K562 (cell line): Measurements from ENCODE around the gene CYP2W1. TPM values are rescaled to one million over a fixed set of nuclear protein-coding genes. Genes with fewer than 3 reads are reported as not detected.

Experiments
- ATAC-seq: fragments of 200-7000 bp; cut with Tn5 transposase; 3 replicates; pipeline ENCODE4 v1.9.1; 2020; ENCODE audit warnings: moderate library complexity
- BruUV-seq: library from RNA; stranded (reverse); fragments of 400-500 nt; replicated peaks from 2 replicates; lab custom pipeline; 2021; lab: Mats Ljungman, UMichigan
- CTCF ChIA-PET: fragments of 300-600 bp; formaldehyde crosslinking; extraction: SDS; loops from one replicate; lab custom pipeline; 2021; ENCODE audit warnings: low intra/inter-chr PET ratio; lab: Yijun Ruan, JAX
- POLR2A ChIA-PET: fragments of 300-600, 350-650 bp; sonication (Branson Sonifier 250); formaldehyde crosslinking; extraction: SDS; loops from one replicate; lab custom pipeline; 2021; ENCODE audit warnings: antibody characterized with exemption, inconsistent platforms; lab: Yijun Ruan, JAX
- DNase-seq, 4 experiments: peaks; one replicate each; pipeline versions ENCODE4 v3.0.0 to v3.0.0-alpha.2; 2011 to 2018; ENCODE audit warnings: low spot score in 3 of 4, mixed read lengths in 3 of 4; ENCODE audit errors: extremely low read depth in 1 of 4
- FAIRE-seq: peaks from 2 replicates; lab custom pipeline; 2011; peaks lifted over from hg19 to GRCh38; lab: Jason Lieb, UNC
- H2AFZ ChIP-seq: 2 replicates; pipeline ENCODE4 v1.6.0; 2011; ENCODE audit warnings: low read depth, low read length, control low read depth, inconsistent platforms
- H3K27ac ChIP-seq: fragments of 200-600 bp; 3 replicates; pipeline ENCODE4 v1.8.0; 2011; ENCODE audit warnings: low read depth, mild to moderate bottlenecking, control low read depth, inconsistent platforms, low read length, moderate library complexity, mixed read lengths; ENCODE audit errors: extremely low read depth
- H3K27me3 ChIP-seq, 2 experiments: fragments of 300-600 bp in 1 of 2; 2 replicates in 1 of 2; 3 replicates in 1 of 2; pipeline versions ENCODE4 v1.6.0 to v1.8.0; 2011; ENCODE audit warnings: inconsistent platforms in 2 of 2, low read length in 2 of 2, mild to moderate bottlenecking in 1 of 2, mixed read lengths in 1 of 2, moderate library complexity in 1 of 2; ENCODE audit not compliant: control insufficient read depth in 2 of 2, insufficient read depth in 2 of 2
- H3K36me3 ChIP-seq: fragments of 300-600 bp; 3 replicates; pipeline ENCODE4 v1.8.0; 2011; ENCODE audit warnings: mild to moderate bottlenecking, low read length, inconsistent platforms; ENCODE audit not compliant: control insufficient read depth, insufficient read depth
- H3K4me1 ChIP-seq, 2 experiments: fragments of 200-600 bp in 1 of 2; replicated peaks in 1 of 2; 2 replicates in 1 of 2; 3 replicates in 1 of 2; pipeline versions ENCODE4 v1.5.1 to v1.8.0; 2011; ENCODE audit warnings: inconsistent platforms in 2 of 2, low read length in 2 of 2, mild to moderate bottlenecking in 1 of 2, mixed read lengths in 1 of 2, moderate library complexity in 1 of 2; ENCODE audit not compliant: control insufficient read depth in 2 of 2, insufficient read depth in 2 of 2
- H3K4me2 ChIP-seq: 2 replicates; pipeline ENCODE4 v1.6.1; 2011; ENCODE audit warnings: low read length, control low read depth, inconsistent platforms, mixed read lengths; ENCODE audit not compliant: insufficient read depth
- H3K4me3 ChIP-seq: fragments of 200-600 bp; sonication (generic), shearing (Covaris generic); 2 replicates; pipeline ENCODE4 v1.5.1; 2016; ENCODE audit warnings: control low read depth, inconsistent platforms
- H3K79me2 ChIP-seq: fragments of 200-600 bp; 3 replicates; pipeline ENCODE4 v1.8.0; 2011; ENCODE audit warnings: low read length, inconsistent platforms; ENCODE audit not compliant: control insufficient read depth, insufficient read depth
- H3K9ac ChIP-seq, 2 experiments: 2 replicates each; pipeline versions ENCODE4 v1.6.0 to v1.6.1; 2011; ENCODE audit warnings: low read depth in 2 of 2, low read length in 2 of 2, control low read depth in 1 of 2, inconsistent platforms in 1 of 2, mild to moderate bottlenecking in 1 of 2, mixed read lengths in 1 of 2; ENCODE audit not compliant: insufficient read depth in 1 of 2
- H3K9me1 ChIP-seq: one replicate; pipeline ENCODE4 v1.6.0; 2011; ENCODE audit warnings: inconsistent platforms, mild to moderate bottlenecking, low read length, moderate library complexity; ENCODE audit not compliant: control insufficient read depth, insufficient read depth
- H3K9me3 ChIP-seq: replicated peaks from 2 replicates; pipeline ENCODE4 v1.5.1; 2011; ENCODE audit warnings: low read depth, low read length, inconsistent platforms; ENCODE audit not compliant: control insufficient read depth, insufficient read depth
- H4K20me1 ChIP-seq: replicated peaks from 2 replicates; pipeline ENCODE4 v1.6.1; 2011; ENCODE audit warnings: low read length, inconsistent platforms, mixed read lengths; ENCODE audit not compliant: control insufficient read depth, insufficient read depth
- ARID2 ChIP-seq: fragments of 450-650 bp; IDR thresholded peaks from 2 replicates; pipeline ENCODE4 v1.6.1; 2017; ENCODE audit warnings: antibody characterized with exemption, mild to moderate bottlenecking
- BRD9 ChIP-seq: fragments of 450-650 bp; IDR thresholded peaks from 2 replicates; pipeline ENCODE4 v1.6.1; 2018; ENCODE audit warnings: low read depth; ENCODE audit not compliant: partially characterized antibody
- FOXA3 ChIP-seq, 2 experiments: fragments of 450-650 bp in 1 of 2; sonication (generic) in 1 of 2; formaldehyde crosslinking; IDR thresholded peaks in 1 of 2; conservative IDR thresholded peaks in 1 of 2; 2 replicates each; pipeline versions ENCODE4 v1.4.0 to v1.8.0; 2020 to 2022; ENCODE audit warnings: mild to moderate bottlenecking in 2 of 2, missing genetic modification reagents in 1 of 2
- SRSF7 ChIP-seq: fragments of 200-400 bp; formaldehyde crosslinking; optimal IDR thresholded peaks from 2 replicates; pipeline ENCODE3; 2017; ENCODE audit warnings: mild to moderate bottlenecking, low read depth, low read length
- TCF7 ChIP-seq: sonication (generic); IDR thresholded peaks from 2 replicates; pipeline ENCODE4 v1.6.1; 2016; ENCODE audit warnings: antibody characterized with exemption, borderline replicate concordance
- TGIF2 ChIP-seq: sonication (generic); formaldehyde crosslinking; IDR thresholded peaks from 2 replicates; pipeline ENCODE4 v1.8.1; 2022; ENCODE audit warnings: mild to moderate bottlenecking, missing genetic modification reagents, moderate library complexity
- ZBTB7A ChIP-seq: IDR thresholded peaks from 2 replicates; pipeline ENCODE4 v1.6.1; 2011; ENCODE audit warnings: low read depth, mild to moderate bottlenecking, low read length, moderate library complexity, borderline replicate concordance; ENCODE audit not compliant: control insufficient read depth
- WGBS: fragments of 100-300 bp; shearing (Covaris generic); methylation state at CpG from one replicate; pipeline ENCODE4 v1.1.6; 2016; ENCODE audit warnings: low coverage, mixed read lengths; ENCODE audit not compliant: insufficient coverage; ENCODE audit errors: missing lambda C conversion rate; 5-methylcytosine and 5-hydroxymethylcytosine counted together
- in situ Hi-C: fragments of 300-500 bp; cut with MboI; formaldehyde crosslinking; loops from 4 replicates; pipeline ENCODE4 v1.15.0; 2018; ENCODE audit warnings: inconsistent platforms, mixed read lengths
- intact Hi-C: fragments of 100-400 bp; cut with micrococcal nuclease; formaldehyde crosslinking; loops from 2 replicates; pipeline ENCODE4 v1.14.2; 2022
- polyA plus RNA-seq, 8 experiments: library from polyadenylated mRNA; depleted of rRNA in 4 of 8; stranded (reverse) in 5 of 8; unstranded in 3 of 8; fragments of >200 nt; fragmentation: Nextera tagmentation in 2 of 8; fragmentation: Illumina TruSeq in 1 of 8; extraction: Ambion mirVana in 2 of 8; extraction: Trizol in 1 of 8; gene quantifications; 2 replicates each; pipeline versions ENCODE4 v1.2.1 to v1.2.3, GENCODE V29; 2011 to 2014; ENCODE audit warnings: inconsistent platforms in 1 of 8, missing spikeins in 1 of 8
- total RNA-seq, 7 experiments: library from RNA; depleted of rRNA in 6 of 7; stranded (reverse); fragments of >200 nt in 6 of 7; fragmentation: Illumina TruSeq in 2 of 7; extraction: Trizol in 2 of 7; gene quantifications; 2 replicates each; pipeline versions ENCODE4 v1.2.1 to v1.2.3, GENCODE V29; 2011 to 2021; ENCODE audit warnings: low replicate concordance in 1 of 7
- TF ChIP-seq, protein P1 (sequence below): fragments of 450-650 bp; formaldehyde crosslinking; IDR thresholded peaks from 2 replicates; pipeline ENCODE4 v1.4.0; 2022; ENCODE audit warnings: mild to moderate bottlenecking, moderate library complexity
- TF ChIP-seq, protein P2 (sequence below): fragments of 450-650 bp; conservative IDR thresholded peaks from 2 replicates; pipeline ENCODE4 v1.6.1; 2016; ENCODE audit warnings: missing genetic modification characterization, low read depth, mild to moderate bottlenecking, missing compliant biosample characterization, moderate library complexity

Gene CYP2W1
- total and polyA plus RNA-seq, 9 of the 15 experiments (the other 6 are each of a cell fraction or from before 2014, with no cell fraction given), result not detected

DNA sequence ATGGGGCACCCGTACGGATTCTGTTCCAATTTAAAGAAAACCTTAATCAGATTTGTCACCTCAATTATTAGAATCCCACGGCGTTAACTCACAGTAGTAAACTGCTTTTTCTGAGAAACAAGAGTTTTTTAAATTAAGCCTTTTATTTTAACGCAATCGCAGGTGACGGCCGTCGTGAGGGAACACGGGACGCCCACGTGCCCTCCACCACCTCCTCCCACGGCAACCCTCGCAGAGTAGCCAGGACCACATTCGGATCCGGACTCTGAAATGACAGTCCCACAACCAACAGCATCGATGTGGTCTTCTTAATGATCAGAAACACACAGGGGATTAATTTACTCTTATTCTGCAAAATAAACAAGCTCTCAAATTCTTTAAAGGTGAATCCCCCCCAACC, 39.4 kb downstream of the CYP2W1 start:
- Histone ChIP-seq H3K9me3 (peaks cover 7% of the 10 kb centered on the region), H3K9ac (no peak overlapping the region), H3K36me3 (peaks cover 50% of the 10 kb centered on the region), H3K9me1 (no peaks in the 10 kb centered on the region), H3K4me3 (no peak overlapping the region), H2AFZ (no peak overlapping the region), H3K27me3 (no peaks in the 10 kb centered on the region), H4K20me1 (peaks cover 8% of the 10 kb centered on the region; the same call in 1 of the 2 replicates), H3K27ac (no peak overlapping the region), H3K4me1 (peaks cover 0 to 73% of the 10 kb centered on the region in 2 experiments; a peak in 3 of 5 replicates), H3K79me2 (peaks cover 64% of the 10 kb centered on the region), H3K4me2 (no peak overlapping the region)
- WGBS, result over 99% methylated on average over 16 of the region's 17 CpGs
- in situ Hi-C loops (no loop called here), intact Hi-C loops (no loop called here)
- FAIRE-seq (no peak), DNase-seq (no peak), ATAC-seq (no peak)
- TF ChIP-seq TGIF2 (no peak), TCF7 (no peak), BRD9 (no peak), ARID2 (no peak), ZBTB7A (no peak), FOXA3 (CRISPR knock-in tag; conservative IDR thresholded peaks at IDR 0.05 in 1 of 2, IDR thresholded peaks at IDR 0.05 in 1 of 2) (no peak), SRSF7 (no peak)
- TF ChIP-seq, protein P1, sequence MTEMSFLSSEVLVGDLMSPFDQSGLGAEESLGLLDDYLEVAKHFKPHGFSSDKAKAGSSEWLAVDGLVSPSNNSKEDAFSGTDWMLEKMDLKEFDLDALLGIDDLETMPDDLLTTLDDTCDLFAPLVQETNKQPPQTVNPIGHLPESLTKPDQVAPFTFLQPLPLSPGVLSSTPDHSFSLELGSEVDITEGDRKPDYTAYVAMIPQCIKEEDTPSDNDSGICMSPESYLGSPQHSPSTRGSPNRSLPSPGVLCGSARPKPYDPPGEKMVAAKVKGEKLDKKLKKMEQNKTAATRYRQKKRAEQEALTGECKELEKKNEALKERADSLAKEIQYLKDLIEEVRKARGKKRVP, result no peak
- TF ChIP-seq, protein P2, sequence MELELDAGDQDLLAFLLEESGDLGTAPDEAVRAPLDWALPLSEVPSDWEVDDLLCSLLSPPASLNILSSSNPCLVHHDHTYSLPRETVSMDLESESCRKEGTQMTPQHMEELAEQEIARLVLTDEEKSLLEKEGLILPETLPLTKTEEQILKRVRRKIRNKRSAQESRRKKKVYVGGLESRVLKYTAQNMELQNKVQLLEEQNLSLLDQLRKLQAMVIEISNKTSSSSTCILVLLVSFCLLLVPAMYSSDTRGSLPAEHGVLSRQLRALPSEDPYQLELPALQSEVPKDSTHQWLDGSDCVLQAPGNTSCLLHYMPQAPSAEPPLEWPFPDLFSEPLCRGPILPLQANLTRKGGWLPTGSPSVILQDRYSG (tag), result no peak
- ChIA-PET CTCF (no interaction called here), POLR2A (no interaction called here)
- BruUV-seq, result no TSS peak
